ENCODE results near the gene GTF3C1.

Gene GTF3C1

GRCh38 chr16:27481282-27481934, 68.3 kb downstream of the GTF3C1 start:
- no peak for DNase-seq

GRCh38 chr16:27480761-27481160, 69.0 kb downstream of the GTF3C1 start:
- no peak for DNase-seq

GRCh38 chr16:27476240-27476639, 73.5 kb downstream of the GTF3C1 start:
- DNase-seq = no peak

DNA sequence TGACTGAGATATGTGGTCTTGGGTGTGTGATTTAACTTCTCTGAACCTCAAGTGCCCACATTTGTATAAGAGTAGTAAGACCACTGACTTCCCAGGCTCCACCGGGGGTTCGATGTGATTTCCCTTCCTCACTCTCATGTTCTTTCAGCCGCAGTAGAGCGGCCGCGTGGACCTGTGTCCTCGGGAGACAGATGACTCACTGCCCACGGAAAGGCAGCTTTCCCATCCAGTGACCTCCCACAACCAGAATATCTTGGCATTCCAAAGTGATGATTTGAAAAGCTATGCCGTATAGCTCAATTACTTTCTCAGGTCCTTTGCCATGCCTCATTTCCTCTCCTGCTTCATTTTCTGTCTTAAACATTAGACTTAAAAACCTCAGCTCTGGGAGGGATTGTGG, 74.2 kb downstream of the GTF3C1 start:
- DNase-seq = no peak

- no peak for DNase-seq
Observed at GRCh38 chr16:27474921-27475320, 74.8 kb downstream of the GTF3C1 start.

- no peak for DNase-seq
Observed at GRCh38 chr16:27474041-27474440, 75.7 kb downstream of the GTF3C1 start.

DNA sequence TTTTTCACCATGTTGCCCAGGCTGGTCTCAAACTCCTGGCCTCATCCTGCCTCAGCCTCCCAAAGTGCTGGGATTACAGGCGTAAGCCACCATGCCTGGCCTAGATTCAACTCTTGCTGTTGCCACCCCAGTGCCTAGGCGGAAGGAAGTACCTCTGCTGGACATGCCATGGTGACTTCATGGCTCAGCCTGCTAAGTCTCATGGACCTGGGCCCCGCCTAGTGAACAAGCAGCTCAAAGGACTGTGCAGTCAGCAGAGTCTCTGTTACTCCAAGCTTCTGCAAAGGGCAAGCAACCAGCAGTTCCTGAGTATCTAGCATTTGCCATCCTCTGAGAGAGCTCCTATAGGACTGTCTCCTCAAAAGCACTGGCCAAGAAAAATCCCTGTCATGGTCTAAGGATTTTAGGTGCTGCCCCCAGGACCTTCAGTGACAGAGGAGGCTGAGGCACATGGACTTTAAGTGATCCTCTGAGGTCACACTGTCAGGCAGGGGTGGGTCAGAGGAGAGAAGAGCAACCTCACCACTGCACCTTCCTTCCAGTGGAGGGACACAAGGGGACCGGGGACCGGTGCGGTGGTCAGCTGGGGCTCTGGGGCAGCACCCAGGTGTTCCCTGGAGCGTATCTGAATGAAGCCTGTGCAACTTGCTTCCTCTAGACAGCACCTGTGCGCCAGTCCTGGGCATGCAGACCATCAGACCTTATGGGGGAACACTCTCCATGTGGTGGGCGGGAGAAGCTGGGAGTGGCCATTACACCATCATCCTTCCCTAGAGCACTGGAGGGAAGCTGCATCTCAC, 76.4 kb downstream of the GTF3C1 start:
- no peak for DNase-seq

GRCh38 chr16:27472091-27473020, 77.4 kb downstream of the GTF3C1 start:
- no peak for DNase-seq

DNA sequence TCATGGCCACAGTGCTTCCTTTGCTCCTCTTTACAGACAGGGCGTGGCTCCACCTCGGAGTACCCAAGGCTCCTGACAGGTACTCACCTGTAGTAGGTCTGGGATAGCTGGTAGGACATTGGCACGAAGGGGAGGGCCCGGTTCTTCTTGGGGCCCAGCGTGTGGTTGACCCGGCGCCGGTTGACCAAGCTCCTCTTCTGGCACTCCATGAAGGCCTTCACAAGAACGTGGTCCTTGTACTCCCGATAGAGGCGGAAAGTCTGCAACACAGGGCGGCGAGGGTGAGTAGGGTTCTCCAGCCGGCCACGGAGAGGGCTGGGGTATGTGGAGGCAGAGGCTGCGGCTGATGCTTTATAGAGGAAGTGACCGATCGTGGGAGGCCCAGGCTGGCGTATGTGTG, 78.1 kb downstream of the GTF3C1 start:
- no peak for DNase-seq

GRCh38 chr16:27470567-27471431, 78.9 kb downstream of the GTF3C1 start:
- DNase-seq = no peak

GRCh38 chr16:27468941-27469531, 80.7 kb downstream of the GTF3C1 start:
- no peak for DNase-seq

- no peak for DNase-seq
Observed at GRCh38 chr16:27465483-27465879, 84.2 kb downstream of the GTF3C1 start.

DNA sequence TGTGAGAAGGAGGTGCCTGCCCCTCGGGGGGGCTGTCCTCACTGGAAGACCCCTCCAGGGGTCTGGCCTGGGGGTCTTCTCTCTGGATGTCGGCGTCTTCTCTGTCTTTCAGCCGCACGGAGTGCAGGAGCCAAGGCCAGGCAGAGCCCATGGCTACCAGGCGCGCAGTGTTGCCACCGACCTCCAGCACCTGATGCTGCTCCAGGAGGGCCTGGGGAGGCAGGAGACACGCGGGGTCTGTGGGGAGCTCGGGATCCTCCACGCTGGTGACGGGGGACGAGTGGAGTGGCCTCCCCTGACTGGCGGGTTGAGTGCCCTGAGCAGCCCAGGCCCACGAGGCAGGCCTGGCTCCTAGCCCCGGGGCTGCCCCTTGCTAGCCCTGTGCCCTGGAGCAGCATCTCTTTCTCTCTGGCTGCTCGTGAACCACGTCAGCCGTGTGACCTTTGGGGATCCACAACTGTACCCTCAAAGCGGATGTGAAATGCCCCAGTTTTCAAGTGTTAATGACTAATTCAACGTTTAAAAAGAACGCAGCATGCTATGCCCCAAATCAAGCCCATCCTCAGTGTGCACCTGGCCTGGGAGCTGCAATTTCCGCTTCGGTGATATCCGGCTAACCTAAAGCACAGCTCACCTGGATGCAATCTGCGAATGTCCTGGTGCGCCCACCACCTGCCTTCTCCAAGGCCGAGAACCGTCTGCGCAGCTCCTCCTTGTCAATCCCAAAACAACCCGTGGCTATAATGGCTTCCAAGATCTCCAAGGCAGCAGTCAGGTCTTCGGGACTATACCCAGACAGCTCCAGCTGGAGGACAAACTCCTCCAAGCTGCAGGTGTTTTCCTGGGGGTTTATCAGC, 84.9 kb downstream of the GTF3C1 start:
- DNase-seq = no peak

DNA sequence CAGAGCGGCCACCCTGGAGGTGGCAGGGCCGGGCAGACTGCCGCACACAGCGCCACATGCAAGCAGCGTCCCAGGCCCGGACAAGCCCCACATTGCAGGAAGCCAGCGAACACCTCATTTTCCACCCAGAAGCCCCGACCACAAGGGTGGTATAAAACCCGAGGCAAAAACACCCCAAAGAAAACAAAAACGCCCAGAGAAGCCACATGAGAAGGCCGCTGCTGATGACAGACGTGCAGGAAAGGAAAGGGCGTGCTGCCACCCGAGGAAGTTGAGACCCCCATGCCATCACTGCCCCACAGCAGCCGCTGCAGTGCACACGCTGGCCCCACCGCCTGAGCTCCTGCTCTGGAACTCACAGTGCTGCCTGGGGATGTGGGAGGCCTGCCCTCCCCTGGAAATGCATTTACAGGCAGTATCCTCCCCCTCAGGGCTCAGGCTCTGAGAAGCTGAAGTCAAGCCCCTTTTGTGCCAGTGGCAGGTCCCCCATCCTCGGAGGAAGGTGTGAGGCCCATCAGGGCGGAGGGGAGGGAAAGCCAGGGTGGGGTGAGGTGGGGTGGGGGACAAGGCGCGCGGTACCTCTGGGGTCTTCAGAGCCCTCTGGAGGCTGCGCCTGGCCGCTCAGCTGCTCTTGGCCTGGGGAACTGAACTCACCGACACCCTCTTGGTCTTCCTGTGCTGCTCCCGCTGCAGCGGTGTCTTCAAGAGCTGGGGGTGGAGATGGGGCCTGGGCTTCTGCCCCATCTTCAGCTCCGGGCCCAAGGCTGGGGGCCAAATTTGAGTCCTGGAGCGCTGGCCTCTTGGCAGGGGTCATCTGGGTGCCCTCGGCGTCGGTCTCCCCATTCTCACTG, 85.7 kb downstream of the GTF3C1 start:
- peak; percentile 72 for DNase-seq

DNA sequence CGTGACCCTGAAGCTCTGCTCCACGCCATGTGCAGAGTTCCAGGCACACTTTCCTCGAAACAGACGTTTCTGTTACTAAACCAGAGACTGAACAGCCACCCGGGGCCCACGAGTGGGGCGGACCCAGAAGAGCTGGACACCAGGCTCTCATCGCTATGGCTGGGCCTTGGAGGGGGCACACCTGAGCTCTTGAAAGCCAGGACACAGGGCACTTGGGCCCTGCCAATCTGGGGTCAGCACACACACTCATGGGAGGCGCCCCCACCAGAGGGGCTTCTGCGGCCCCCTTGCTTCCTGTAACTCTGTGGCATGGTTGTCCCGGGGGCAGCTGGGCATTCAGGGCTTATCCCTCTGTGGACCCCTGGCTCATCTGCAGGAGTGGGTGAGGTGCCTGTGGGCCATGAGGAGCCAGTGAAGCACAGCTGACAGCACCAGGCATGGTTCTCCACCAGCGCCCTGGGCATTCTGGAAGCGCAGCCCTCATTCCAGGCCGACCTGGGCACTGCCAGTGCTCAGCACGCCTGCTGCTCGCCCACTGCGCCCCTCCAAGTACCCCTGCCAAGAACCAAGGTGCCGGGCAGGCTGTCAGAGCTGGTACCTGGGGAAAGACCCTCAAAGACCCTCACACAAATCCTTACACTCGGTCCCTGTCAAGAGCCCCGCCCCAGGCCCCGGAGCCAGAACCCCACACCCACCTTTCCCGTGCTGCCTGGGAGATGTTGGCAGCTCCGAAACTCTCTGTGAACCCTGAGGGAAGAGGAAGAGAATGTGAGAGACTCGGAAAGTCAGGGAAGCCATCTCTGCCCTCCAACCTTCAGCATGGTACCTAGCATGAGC, 86.6 kb downstream of the GTF3C1 start:
- DNase-seq = no peak

- no peak for DNase-seq
Observed at GRCh38 chr16:27462200-27462845, 87.4 kb downstream of the GTF3C1 start.

- DNase-seq = no peak
Observed at GRCh38 chr16:27461483-27462171, 88.1 kb downstream of the GTF3C1 start.
